ENCODE results near the gene ACVR1.
A peak's percentile ranks its signal among the peaks of the same experiment; 100 is the strongest.

ACVR1 gene

GRCh38 chr2:157790780-157791179 lies 85.3 kb downstream of the ACVR1 start:
- DNase-seq (ENCODE audit: low spot score) = no peak

GRCh38 chr2:157789933-157790511 lies 86.1 kb downstream of the ACVR1 start:
- DNase-seq (ENCODE audit: low spot score) = no peak

- no peak for DNase-seq (ENCODE audit: low spot score)
Observed at GRCh38 chr2:157789256-157789655, 86.9 kb downstream of the ACVR1 start.

- no peak for DNase-seq (ENCODE audit: low spot score)
Observed at GRCh38 chr2:157788201-157788600, 87.9 kb downstream of the ACVR1 start.

GRCh38 chr2:157787364-157787938 lies 88.7 kb downstream of the ACVR1 start:
- no peak for DNase-seq (ENCODE audit: low spot score)

GRCh38 chr2:157786663-157787363 lies 89.3 kb downstream of the ACVR1 start:
- DNase-seq (ENCODE audit: low spot score) = no peak

GRCh38 chr2:157785866-157786662 lies 90.1 kb downstream of the ACVR1 start:
- DNase-seq (ENCODE audit: low spot score) = no peak

- no peak for DNase-seq (ENCODE audit: low spot score)
Observed at GRCh38 chr2:157785200-157785599, 90.9 kb downstream of the ACVR1 start.

- DNase-seq (ENCODE audit: low spot score) = no peak
Observed at GRCh38 chr2:157784823-157785175, 91.3 kb downstream of the ACVR1 start.

- no peak for DNase-seq (ENCODE audit: low spot score)
Observed at GRCh38 chr2:157784169-157784822, 91.8 kb downstream of the ACVR1 start.

GRCh38 chr2:157783245-157783644 lies 92.9 kb downstream of the ACVR1 start:
- no peak for DNase-seq (ENCODE audit: low spot score)

- DNase-seq (ENCODE audit: low spot score) = peak; percentile 11
Observed at GRCh38 chr2:157782057-157782845, 93.9 kb downstream of the ACVR1 start.

- DNase-seq (ENCODE audit: low spot score) = no peak
Observed at GRCh38 chr2:157780211-157780610, 95.9 kb downstream of the ACVR1 start.

GRCh38 chr2:157779794-157780193 lies 96.3 kb downstream of the ACVR1 start:
- DNase-seq (ENCODE audit: low spot score) = no peak

GRCh38 chr2:157777427-157777826 lies 98.7 kb downstream of the ACVR1 start:
- peak; percentile 59 for DNase-seq (ENCODE audit: low spot score)

GRCh38 chr2:157771234-157771633 lies 104.9 kb downstream of the ACVR1 start:
- no peak for DNase-seq (ENCODE audit: low spot score)

- no peak for DNase-seq (ENCODE audit: low spot score)
Observed at GRCh38 chr2:157769856-157770255, 106.3 kb downstream of the ACVR1 start.

GRCh38 chr2:157764386-157764785 lies 111.7 kb downstream of the ACVR1 start:
- no peak for DNase-seq (ENCODE audit: low spot score)

GRCh38 chr2:157761520-157761919 lies 114.6 kb downstream of the ACVR1 start:
- DNase-seq (ENCODE audit: low spot score) = peak; percentile 12

GRCh38 chr2:157760949-157761348 lies 115.2 kb downstream of the ACVR1 start:
- DNase-seq (ENCODE audit: low spot score) = no peak

GRCh38 chr2:157759855-157760254 lies 116.3 kb downstream of the ACVR1 start:
- no peak for DNase-seq (ENCODE audit: low spot score)

GRCh38 chr2:157758586-157758985 lies 117.5 kb downstream of the ACVR1 start:
- no peak for DNase-seq (ENCODE audit: low spot score)

Data from RKO (cell line).